Mesenchymal stem cell (in vitro differentiated cells and primary cell): ENCODE results near the gene RPL36.
"Not testable (repeated sequence)": the region's sequence is repeated elsewhere in the genome, so short reads cannot be mapped to it uniquely, and the experiment has no call there.

Experiments
- DNase-seq: peaks from one replicate; pipeline ENCODE4 v3.0.0-alpha.2; 2013
- H2AFZ ChIP-seq: one replicate; pipeline ENCODE4 v1.6.1; 2013; ENCODE audit warnings: low read depth, mild to moderate bottlenecking, control low read depth, inconsistent platforms, low read length, moderate library complexity
- H2AK5ac ChIP-seq: 2 replicates; pipeline ENCODE4 v1.6.1; 2013; ENCODE audit warnings: low read length, moderate library complexity, mild to moderate bottlenecking, inconsistent platforms; ENCODE audit not compliant: severe bottlenecking
- H2BK120ac ChIP-seq: one replicate; pipeline ENCODE4 v1.6.1; 2013; ENCODE audit warnings: low read depth, mild to moderate bottlenecking, inconsistent platforms, low read length, moderate library complexity
- H2BK12ac ChIP-seq, 2 experiments: one replicate each; pipeline ENCODE4 v1.6.1; 2013; ENCODE audit warnings: inconsistent platforms in 2 of 2, low read length in 2 of 2, mild to moderate bottlenecking in 2 of 2, moderate library complexity in 2 of 2, control low read depth in 1 of 2
- H2BK15ac ChIP-seq: one replicate; pipeline ENCODE4 v1.6.1; 2013; ENCODE audit warnings: mild to moderate bottlenecking, low read depth, inconsistent platforms; ENCODE audit not compliant: poor library complexity, severe bottlenecking
- H2BK5ac ChIP-seq: 2 replicates; pipeline ENCODE4 v1.6.1; 2013; ENCODE audit warnings: low read depth, mild to moderate bottlenecking, low read length, control low read depth, inconsistent platforms; ENCODE audit not compliant: poor library complexity, severe bottlenecking
- H3K14ac ChIP-seq, 2 experiments: one replicate each; pipeline ENCODE4 v1.6.1; 2013; ENCODE audit warnings: inconsistent platforms in 2 of 2, low read length in 2 of 2, control low read depth in 1 of 2, mild to moderate bottlenecking in 1 of 2, moderate library complexity in 1 of 2
- H3K18ac ChIP-seq, 2 experiments: one replicate each; pipeline ENCODE4 v1.6.1; 2013; ENCODE audit warnings: inconsistent platforms in 2 of 2, low read length in 2 of 2, control low read depth in 1 of 2, low read depth in 1 of 2, mild to moderate bottlenecking in 1 of 2
- H3K23ac ChIP-seq, 2 experiments: one replicate each; pipeline ENCODE4 v1.6.1; 2013; ENCODE audit warnings: inconsistent platforms in 2 of 2, low read length in 2 of 2, mild to moderate bottlenecking in 2 of 2, moderate library complexity in 2 of 2, control low read depth in 1 of 2
- H3K27ac ChIP-seq: 2 replicates; pipeline ENCODE4 v1.5.1; 2013; ENCODE audit warnings: mild to moderate bottlenecking, moderate library complexity, low read length, control low read depth, inconsistent platforms; ENCODE audit not compliant: poor library complexity, severe bottlenecking
- H3K27me3 ChIP-seq, 2 experiments: 2 replicates each; pipeline versions ENCODE4 v1.6.1 to v1.7.0; 2013; ENCODE audit warnings: low read length in 2 of 2, mild to moderate bottlenecking in 2 of 2, moderate library complexity in 2 of 2, control low read depth in 1 of 2, inconsistent platforms in 1 of 2; ENCODE audit not compliant: control insufficient read depth in 1 of 2, insufficient read depth in 1 of 2
- H3K36me3 ChIP-seq, 2 experiments: 2 replicates each; pipeline versions ENCODE4 v1.6.1 to v1.7.0; 2013; ENCODE audit warnings: low read length in 2 of 2, control low read depth in 1 of 2, inconsistent platforms in 1 of 2, low read depth in 1 of 2, mild to moderate bottlenecking in 1 of 2; ENCODE audit not compliant: insufficient read depth in 2 of 2, control insufficient read depth in 1 of 2
- H3K4ac ChIP-seq, 2 experiments: one replicate each; pipeline ENCODE4 v1.6.1; 2013; ENCODE audit warnings: inconsistent platforms in 2 of 2, low read length in 2 of 2, mild to moderate bottlenecking in 2 of 2, moderate library complexity in 2 of 2, control low read depth in 1 of 2, low read depth in 1 of 2
- H3K4me1 ChIP-seq: 2 replicates; pipeline ENCODE4 v1.6.1; 2013; ENCODE audit warnings: low read depth, low read length, control low read depth; ENCODE audit not compliant: control insufficient read depth, insufficient read depth
- H3K4me2 ChIP-seq: 2 replicates; pipeline ENCODE4 v1.6.1; 2013; ENCODE audit warnings: low read length, mild to moderate bottlenecking, inconsistent platforms; ENCODE audit not compliant: poor library complexity, severe bottlenecking
- H3K4me3 ChIP-seq, 2 experiments: 2 replicates each; pipeline versions ENCODE4 v1.5.1 to v1.7.0; 2013; ENCODE audit warnings: low read length in 2 of 2, mild to moderate bottlenecking in 2 of 2, control low read depth in 1 of 2, low read depth in 1 of 2; ENCODE audit not compliant: insufficient read depth in 1 of 2
- H3K79me1 ChIP-seq: replicated peaks from 2 replicates; pipeline ENCODE4 v1.6.1; 2013; ENCODE audit warnings: mild to moderate bottlenecking, control low read depth, low read length, inconsistent platforms; ENCODE audit not compliant: poor library complexity, severe bottlenecking
- H3K9ac ChIP-seq: 2 replicates; pipeline ENCODE4 v1.7.0; 2013; ENCODE audit warnings: mild to moderate bottlenecking, low read length, moderate library complexity
- H3K9me3 ChIP-seq: 2 replicates; pipeline ENCODE4 v1.7.0; 2013; ENCODE audit warnings: mild to moderate bottlenecking, low read length; ENCODE audit not compliant: control insufficient read depth
- H4K8ac ChIP-seq: one replicate; pipeline ENCODE4 v1.6.1; 2013; ENCODE audit warnings: inconsistent platforms, mild to moderate bottlenecking, low read length, moderate library complexity
- H4K91ac ChIP-seq: one replicate; pipeline ENCODE4 v1.6.1; 2013; ENCODE audit warnings: mild to moderate bottlenecking, low read length, inconsistent platforms
- WGBS: methylation state at CpG from one replicate; pipeline ENCODE4 v1.1.7; 2013; ENCODE audit warnings: mixed read lengths; 5-methylcytosine and 5-hydroxymethylcytosine counted together

Gene RPL36

GRCh38 chr19:5686326-5686646, 3.8 kb upstream of the RPL36 start:
- no peak overlapping the region for H2BK15ac ChIP-seq
- H3K4me3 ChIP-seq = peak overlapping the region; percentile 69 to 78

DNA sequence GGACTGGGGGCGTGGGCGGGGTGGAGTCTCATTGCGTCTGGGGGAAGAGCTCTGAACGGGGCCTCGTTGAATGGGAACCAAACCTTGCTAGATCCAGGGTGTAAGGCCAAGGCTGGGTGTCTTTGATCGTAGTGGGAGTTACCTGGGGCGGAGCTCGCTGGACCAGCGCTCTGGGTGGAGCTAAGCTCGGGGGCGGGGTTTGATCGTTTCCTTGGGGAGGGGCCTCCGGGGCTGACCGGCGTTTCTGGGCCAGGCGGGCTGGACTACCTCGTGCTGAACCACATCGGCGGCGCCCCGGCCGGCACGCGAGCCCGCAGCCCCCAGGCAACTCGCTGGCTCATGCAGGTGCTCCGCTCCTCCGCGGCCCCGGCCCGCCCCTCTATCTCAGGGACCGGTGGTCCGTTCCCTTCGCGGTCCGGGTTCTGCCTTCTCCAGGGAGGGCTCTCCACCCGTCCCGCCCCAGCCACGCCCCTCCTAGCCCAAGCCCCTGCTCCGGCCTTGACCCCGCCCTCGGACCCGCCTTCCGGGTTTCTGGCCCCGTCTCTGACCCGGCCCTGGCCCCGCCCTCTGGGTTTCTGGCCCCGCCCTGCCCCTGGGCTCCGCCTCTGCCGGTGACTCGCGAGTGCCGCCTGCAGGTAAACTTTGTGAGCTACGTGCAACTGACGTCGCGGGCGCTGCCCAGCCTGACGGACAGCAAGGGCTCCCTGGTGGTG, 3.3 kb upstream of the RPL36 start:
- Histone ChIP-seq H3K36me3 (peaks cover 1 to 21% of the 10 kb centered on the region in 2 experiments), H4K8ac (peak overlapping the region; percentile 79), H3K4me2 (peak overlapping the region; percentile 75), H3K27me3 (no peaks in the 10 kb centered on the region), H3K18ac (peak overlapping the region; percentile 61 to 94), H2BK120ac (no peak overlapping the region), H3K4me3 (peak overlapping the region; percentile 69 to 78), H3K9ac (peak overlapping the region; percentile 72), H2BK15ac (no peak overlapping the region), H2AFZ (peak overlapping the region; percentile 97), H4K91ac (peak overlapping the region; percentile 64), H2BK5ac (no peak overlapping the region), H3K27ac (no peak overlapping the region), H3K4me1 (peaks cover 19% of the 10 kb centered on the region), H3K14ac (no peak overlapping the region), H3K4ac (peak overlapping the region; percentile 17 to 51), H3K9me3 (no peaks in the 10 kb centered on the region), H3K23ac (no peak overlapping the region), H3K79me1 (peaks cover 7% of the 10 kb centered on the region), H2BK12ac (no peak overlapping the region), H2AK5ac (no peak overlapping the region)
- under 1% methylated on average over 58 of the region's 59 CpGs for WGBS
- peak; percentile 91 for DNase-seq

More at GRCh38 chr19:5686326-5686646, 3.8 kb upstream of the RPL36 start:
- no peak for DNase-seq
- Histone ChIP-seq H2AK5ac (no peak overlapping the region), H3K4me1 (peaks cover 23% of the 10 kb centered on the region), H3K4me2 (peak overlapping the region; percentile 75), H4K8ac (no peak overlapping the region), H3K79me1 (peaks cover 9% of the 10 kb centered on the region), H2BK120ac (no peak overlapping the region), H2BK12ac (no peak overlapping the region), H2AFZ (peak overlapping the region; percentile 56), H3K27me3 (no peaks in the 10 kb centered on the region), H3K23ac (no peak overlapping the region), H3K14ac (no peak overlapping the region), H3K36me3 (peaks cover 0 to 17% of the 10 kb centered on the region in 2 experiments), H2BK5ac (no peak overlapping the region), H3K4ac (no peak overlapping the region), H4K91ac (peak overlapping the region; percentile 29), H3K9me3 (no peaks in the 10 kb centered on the region), H3K9ac (no peak overlapping the region), H3K27ac (no peak overlapping the region), H3K18ac (no peak overlapping the region)
- WGBS = 34% methylated on average over 16 of the region's 16 CpGs

DNA sequence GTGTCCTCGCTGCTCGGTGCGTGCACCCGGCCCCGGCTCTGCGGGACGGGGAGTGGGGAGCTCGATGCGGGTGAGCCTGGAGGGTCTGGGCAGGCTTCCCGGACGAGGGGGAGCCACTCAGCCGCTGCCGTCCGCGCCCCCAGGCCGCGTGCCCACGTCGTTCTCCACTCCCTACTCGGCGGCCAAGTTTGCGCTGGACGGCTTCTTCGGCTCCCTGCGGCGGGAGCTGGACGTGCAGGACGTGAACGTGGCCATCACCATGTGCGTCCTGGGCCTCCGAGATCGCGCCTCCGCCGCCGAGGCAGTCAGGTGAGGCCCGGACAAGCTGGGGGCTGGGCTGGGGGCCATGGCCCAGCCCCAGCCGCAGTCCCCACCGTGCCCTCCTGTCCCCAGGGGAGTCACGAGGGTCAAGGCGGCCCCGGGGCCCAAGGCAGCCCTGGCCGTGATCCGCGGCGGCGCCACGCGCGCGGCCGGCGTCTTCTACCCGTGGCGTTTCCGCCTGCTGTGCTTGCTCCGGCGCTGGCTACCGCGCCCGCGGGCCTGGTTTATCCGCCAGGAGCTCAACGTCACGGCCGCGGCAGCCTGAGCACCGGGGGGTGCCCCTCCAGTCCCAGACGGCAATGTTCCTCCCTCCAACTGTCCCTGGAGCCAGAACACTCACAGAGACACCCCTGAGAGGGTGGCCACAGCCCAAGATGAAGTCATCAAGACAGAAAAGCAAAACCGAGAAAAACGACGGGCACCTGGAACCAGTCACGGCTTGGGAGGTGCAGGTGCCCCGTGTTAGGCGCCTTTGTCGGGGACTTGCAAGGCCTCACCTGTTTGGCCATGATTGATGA, 2.5 kb upstream of the RPL36 start:
- no peaks in the 10 kb centered on the region for H3K9me3 ChIP-seq
- no peaks in the 10 kb centered on the region for H3K27me3 ChIP-seq
- H2AFZ ChIP-seq = no peak overlapping the region
- H3K9ac ChIP-seq = peak overlapping the region; percentile 72
- peak overlapping the region; percentile 61 to 81 for H3K18ac ChIP-seq
- H3K4ac ChIP-seq = peak overlapping the region in 1 of 2 experiments; percentile 51
- H4K91ac ChIP-seq = peak overlapping the region; percentile 64
- H3K27ac ChIP-seq = no peak overlapping the region
- H3K23ac ChIP-seq = no peak overlapping the region
- H3K4me1 ChIP-seq = peaks cover 22% of the 10 kb centered on the region
- H3K14ac ChIP-seq = no peak overlapping the region
- DNase-seq = no peak
- H2BK120ac ChIP-seq = no peak overlapping the region
- 75% methylated on average over 73 of the region's 76 CpGs for WGBS
- no peaks in the 10 kb centered on the region for H3K79me1 ChIP-seq
- H2BK12ac ChIP-seq = no peak overlapping the region
- no peak overlapping the region for H2BK5ac ChIP-seq
- H4K8ac ChIP-seq = peak overlapping the region; percentile 79
- H3K36me3 ChIP-seq = peaks cover 9 to 29% of the 10 kb centered on the region in 2 experiments
- H3K4me2 ChIP-seq = peak overlapping the region; percentile 75
- peak overlapping the region; percentile 40 for H2BK15ac ChIP-seq
- peak overlapping the region; percentile 28 to 78 for H3K4me3 ChIP-seq
- no peak overlapping the region for H2AK5ac ChIP-seq

- H3K14ac ChIP-seq, H3K23ac ChIP-seq, H3K27me3 ChIP-seq, H2BK15ac ChIP-seq, H3K27ac ChIP-seq, H4K8ac ChIP-seq, H3K4me3 ChIP-seq, H4K91ac ChIP-seq, H3K9me3 ChIP-seq, H2AFZ ChIP-seq, H3K79me1 ChIP-seq, H2BK12ac ChIP-seq, H3K18ac ChIP-seq, DNase-seq, H3K4me2 ChIP-seq, H2AK5ac ChIP-seq, H3K4ac ChIP-seq, H3K9ac ChIP-seq, H2BK120ac ChIP-seq, H2BK5ac ChIP-seq: not testable (repeated sequence)
- Histone ChIP-seq H3K4me1 (peaks cover 30% of the 10 kb centered on the region), H3K36me3 (peaks cover 17 to 37% of the 10 kb centered on the region in 2 experiments)
- WGBS = 95% methylated on average over 9 of the region's 13 CpGs
Measured at GRCh38 chr19:5688262-5688881, 1.7 kb upstream of the RPL36 start.
